Epithelial cell of proximal tubule (primary cell): ENCODE results near the gene RNGTT. TPM values are rescaled to one million over a fixed set of nuclear protein-coding genes. Genes with fewer than 3 reads are reported as not detected.
A peak's percentile ranks its signal among the peaks of the same experiment; 100 is the strongest.

ENCODE experiments used
- DNase-seq: peaks from one replicate; pipeline ENCODE4 v3.0.0-alpha.2; 2011; ENCODE audit warnings: low read depth
- H3K4me3 ChIP-seq: 2 replicates; pipeline ENCODE4 v1.5.1; 2011; ENCODE audit warnings: low read depth, mild to moderate bottlenecking, low read length
- CTCF ChIP-seq: conservative IDR thresholded peaks from 2 replicates; pipeline ENCODE4 v1.5.1; 2012; ENCODE audit warnings: low read depth, mild to moderate bottlenecking, low read length
- total RNA-seq: library from RNA; depleted of rRNA; stranded (reverse); fragments of >200 nt; gene quantifications from 2 replicates; pipeline ENCODE4 v1.2.3, GENCODE V29; 2015

The RNGTT gene
- total RNA-seq, 1 donor from 2014 or later, result 17.6 TPM

GRCh38 chr6:88920774-88921733 lies 42.4 kb downstream of the RNGTT start:
- no peak for TF ChIP-seq CTCF
- no peak for DNase-seq
- H3K4me3 ChIP-seq, result no peak overlapping the region

GRCh38 chr6:88920088-88920487 lies 43.3 kb downstream of the RNGTT start:
- TF ChIP-seq CTCF, result no peak
- no peak overlapping the region for H3K4me3 ChIP-seq
- no peak for DNase-seq

DNA sequence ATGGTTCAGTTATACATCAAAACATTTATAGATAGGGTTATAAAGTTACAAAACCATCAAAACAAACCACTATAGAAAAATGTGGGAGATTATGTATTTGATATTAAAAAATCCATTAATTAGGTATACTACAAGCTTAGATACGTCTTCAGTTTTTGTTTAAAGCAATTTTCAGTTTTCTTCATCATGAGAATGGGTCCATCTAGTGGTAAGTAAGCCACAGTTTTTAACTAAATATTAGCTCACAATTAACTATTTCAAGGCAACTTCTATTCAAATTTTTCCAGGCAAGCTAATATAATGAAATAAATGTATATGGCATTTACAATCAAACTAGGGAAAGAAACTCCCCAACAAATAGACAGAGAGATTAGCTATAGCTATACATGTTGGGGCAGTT lies 44.4 kb downstream of the RNGTT start:
- peak; percentile 33 for TF ChIP-seq CTCF
- DNase-seq, result no peak
- no peak overlapping the region for H3K4me3 ChIP-seq

DNA sequence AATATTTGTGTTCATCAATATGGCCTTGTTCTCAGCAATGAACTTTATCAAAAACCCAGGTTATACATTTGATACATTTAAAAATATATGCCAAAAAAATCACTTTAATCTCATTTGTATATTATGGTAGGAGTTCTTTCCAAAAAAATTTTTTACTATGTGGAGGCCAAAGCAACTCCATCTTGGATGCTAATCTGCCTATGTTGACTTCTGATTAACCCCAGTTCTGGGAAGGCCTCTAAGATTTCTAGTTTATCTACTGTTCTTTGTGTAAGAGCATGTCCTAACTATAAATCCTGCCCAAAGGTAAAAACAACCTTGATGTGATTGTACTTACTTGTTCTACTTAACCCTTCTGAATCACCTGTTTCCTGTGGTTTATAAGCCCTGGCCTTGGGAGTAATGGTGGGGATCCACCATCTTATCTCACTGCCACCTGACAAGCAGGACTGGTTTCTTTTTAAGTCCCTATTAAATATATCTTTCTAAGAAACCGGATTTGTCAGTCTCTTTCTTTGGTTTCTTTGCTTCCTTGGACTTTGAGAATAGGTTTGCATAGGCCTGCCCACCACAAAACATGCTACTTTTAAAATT lies 46.7 kb downstream of the RNGTT start:
- H3K4me3 ChIP-seq, result no peak overlapping the region
- no peak for DNase-seq
- TF ChIP-seq CTCF, result no peak

DNA sequence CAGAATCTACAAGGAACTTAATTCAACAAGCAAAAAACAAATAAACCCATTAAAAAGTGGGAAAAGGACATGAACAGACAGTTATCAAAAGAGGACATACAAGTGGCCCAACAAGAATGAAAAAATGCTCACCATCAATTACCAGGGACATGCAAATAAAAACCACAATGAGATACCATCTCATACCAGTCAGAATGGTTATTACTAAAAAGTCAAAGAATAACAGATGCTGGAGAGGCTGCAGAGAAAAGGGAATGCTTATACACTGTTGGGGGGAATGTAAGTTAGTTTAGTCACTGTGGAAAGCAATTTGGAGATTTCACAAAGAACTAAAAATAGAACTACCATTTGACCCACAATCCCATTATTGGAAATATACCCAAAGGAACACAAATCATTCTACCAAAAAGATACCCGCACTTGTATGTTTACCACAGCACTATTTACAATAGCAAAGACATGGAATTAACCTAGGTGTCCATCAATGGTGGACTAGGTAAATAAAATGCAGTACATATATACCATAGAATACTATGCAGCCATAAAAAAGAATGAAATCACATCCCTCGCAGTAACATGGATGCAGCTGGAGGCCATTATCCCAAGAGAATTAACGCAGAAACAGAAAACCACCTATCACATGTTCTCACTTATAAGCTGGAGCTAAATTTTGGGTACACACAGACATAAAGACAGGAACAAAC lies 48.4 kb downstream of the RNGTT start:
- H3K4me3 ChIP-seq, result no peak overlapping the region
- no peak for TF ChIP-seq CTCF
- DNase-seq, result no peak

GRCh38 chr6:88914180-88914579 lies 49.2 kb downstream of the RNGTT start:
- TF ChIP-seq CTCF, result no peak
- DNase-seq, result no peak
- H3K4me3 ChIP-seq, result no peak overlapping the region
